Activated CD4-positive, alpha-beta memory T cell treated with anti-CD3 and anti-CD28 coated beads for 36 hours (primary cell): ENCODE data around the gene SERINC3. TPM values are rescaled to one million over a fixed set of nuclear protein-coding genes. Genes with fewer than 3 reads are reported as not detected.
A peak's percentile ranks its signal among the peaks of the same experiment; 100 is the strongest.
"Not testable (repeated sequence)": the region's sequence is repeated elsewhere in the genome, so short reads cannot be mapped to it uniquely, and the experiment has no call there.

Source experiments
- CTCF ChIA-PET: fragments of 350-600 bp; sonication (Branson Sonifier 250); formaldehyde crosslinking; loops from one replicate; lab custom pipeline; 2021; ENCODE audit warnings: antibody characterized with exemption, inconsistent platforms; lab: Charles Lee
- POLR2A ChIA-PET: fragments of 350-600 bp; sonication (Branson Sonifier 250); formaldehyde crosslinking; loops from one replicate; lab custom pipeline; 2021; ENCODE audit warnings: antibody characterized with exemption; lab: Charles Lee
- DNase-seq: peaks from one replicate; pipeline ENCODE4 v3.0.0-alpha.2; 2020
- H3K27ac Mint-ChIP-seq: one replicate; pipeline ENCODE4 v1.8.0; 2021; ENCODE audit warnings: mixed read lengths
- H3K27me3 Mint-ChIP-seq: one replicate; pipeline ENCODE4 v1.8.0; 2021; ENCODE audit warnings: mixed read lengths
- H3K36me3 Mint-ChIP-seq: one replicate; pipeline ENCODE4 v1.8.0; 2021; ENCODE audit warnings: mixed read lengths
- H3K4me1 Mint-ChIP-seq: one replicate; pipeline ENCODE4 v1.8.0; 2021; ENCODE audit warnings: low read depth, mixed read lengths
- H3K4me3 Mint-ChIP-seq: one replicate; pipeline ENCODE4 v1.8.0; 2021; ENCODE audit warnings: mild to moderate bottlenecking, mixed read lengths
- H3K9me3 Mint-ChIP-seq: one replicate; pipeline ENCODE4 v1.8.0; 2021; ENCODE audit warnings: mixed read lengths
- intact Hi-C: fragments of 100-400 bp; cut with micrococcal nuclease; formaldehyde crosslinking; loops from one replicate; pipeline ENCODE4 v1.15.1; 2023
- total RNA-seq, 2 experiments: library from RNA; stranded (reverse); gene quantifications; one replicate each; pipeline ENCODE4 v1.2.3, GENCODE V29; 2021

Gene SERINC3
- total RNA-seq, 2 experiments from 2014 or later = 57.3 to 58.6 TPM

DNA sequence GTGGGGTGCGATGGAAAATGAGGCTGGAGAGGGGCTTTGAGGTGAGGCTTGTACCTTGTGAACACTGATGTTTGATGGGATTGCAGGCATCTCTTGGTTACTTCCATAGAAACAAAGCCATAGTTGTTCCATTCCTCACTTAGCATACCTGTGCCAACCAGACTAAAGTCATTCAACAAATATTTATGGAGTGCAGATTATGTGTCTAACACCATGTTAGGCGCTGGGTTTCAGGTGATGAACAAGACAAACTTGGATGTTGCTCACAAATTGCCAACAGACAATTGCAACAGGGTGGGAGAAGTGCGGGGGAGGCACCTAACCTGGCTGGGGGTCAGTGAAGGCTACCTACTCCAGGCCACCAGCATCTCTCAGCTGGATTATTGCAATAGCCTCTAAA lies 44.7 kb downstream of the SERINC3 start:
- ChIA-PET POLR2A (interaction anchor here (1.1 kb wide), 1 partner anchor 45 kb away, joined by 4 read pairs; the partner anchor contains the start of gene SERINC3), CTCF (interaction anchor here (2.3 kb wide), 1 partner anchor 133 kb away, joined by 18 read pairs; no protein-coding TSS in a partner anchor)
- H3K36me3 Mint-ChIP-seq = peaks cover 9% of the 10 kb centered on the region
- intact Hi-C loops = loop anchor here (2.0 kb wide), 1 partner anchor 46 kb away; the partner anchor contains the start of gene SERINC3
- no peaks in the 10 kb centered on the region for H3K27me3 Mint-ChIP-seq
- H3K9me3 Mint-ChIP-seq = no peaks in the 10 kb centered on the region
- peak overlapping the region; percentile 94 for H3K4me3 Mint-ChIP-seq
- peaks cover 22% of the 10 kb centered on the region for H3K4me1 Mint-ChIP-seq
- DNase-seq = no peak
- peak overlapping the region; percentile 93 for H3K27ac Mint-ChIP-seq

- ChIA-PET POLR2A (interaction anchor here (0.7 to 1.5 kb wide), 11 partner anchors 14 to 266 kb away, joined by 3 to 4 read pairs (median 3); partner anchors contain the start of genes OSER1 and SERINC3), CTCF (interaction anchor here (0.6 to 2.3 kb wide), 10 partner anchors 19 to 364 kb away, joined by 3 to 18 read pairs (median 5); partner anchors contain the start of gene SERINC3)
- intact Hi-C loops = loop anchor here (1.0 to 2.0 kb wide), 4 partner anchors 19 to 135 kb away; partner anchors contain the start of gene SERINC3
- H3K4me3 Mint-ChIP-seq = peak within 1 kb of the TSS; percentile 94
- peak within 1 kb of the TSS; percentile 93 for H3K27ac Mint-ChIP-seq
- no peaks in the 10 kb centered on the region for H3K36me3 Mint-ChIP-seq
- no peaks in the 10 kb centered on the region for H3K9me3 Mint-ChIP-seq
- H3K4me1 Mint-ChIP-seq = peaks cover 22% of the 10 kb centered on the region
- H3K27me3 Mint-ChIP-seq = no peaks in the 10 kb centered on the region
- DNase-seq = peak; percentile 94
Observed at GRCh38 chr20:44475694-44476560, 45.9 kb downstream of the SERINC3 start, which contains the start of gene TTPAL. Gene TTPAL, plus strand, starts transcription at chr20:44475874. Its CDS starts 4,126 bp downstream, at chr20:44480000.

GRCh38 chr20:44475372-44475693 lies 46.5 kb downstream of the SERINC3 start:
- peak overlapping the region; percentile 93 for H3K27ac Mint-ChIP-seq
- DNase-seq = no peak
- CTCF ChIA-PET = interaction anchor here (0.7 to 2.3 kb wide), 9 partner anchors 19 to 259 kb away, joined by 3 to 18 read pairs (median 6); partner anchors contain the start of gene SERINC3
- H3K4me3 Mint-ChIP-seq = peak overlapping the region; percentile 94
- POLR2A ChIA-PET = interaction anchor here (0.7 to 1.5 kb wide), 8 partner anchors 45 to 265 kb away, joined by 3 to 4 read pairs (median 3); partner anchors contain the start of genes OSER1 and SERINC3
- H3K4me1 Mint-ChIP-seq = peaks cover 22% of the 10 kb centered on the region
- no peaks in the 10 kb centered on the region for H3K9me3 Mint-ChIP-seq
- H3K27me3 Mint-ChIP-seq = no peaks in the 10 kb centered on the region
- H3K36me3 Mint-ChIP-seq = no peaks in the 10 kb centered on the region
- intact Hi-C loops = loop anchor here (2.0 kb wide), 2 partner anchors 55 to 135 kb away; no protein-coding TSS in a partner anchor

DNA sequence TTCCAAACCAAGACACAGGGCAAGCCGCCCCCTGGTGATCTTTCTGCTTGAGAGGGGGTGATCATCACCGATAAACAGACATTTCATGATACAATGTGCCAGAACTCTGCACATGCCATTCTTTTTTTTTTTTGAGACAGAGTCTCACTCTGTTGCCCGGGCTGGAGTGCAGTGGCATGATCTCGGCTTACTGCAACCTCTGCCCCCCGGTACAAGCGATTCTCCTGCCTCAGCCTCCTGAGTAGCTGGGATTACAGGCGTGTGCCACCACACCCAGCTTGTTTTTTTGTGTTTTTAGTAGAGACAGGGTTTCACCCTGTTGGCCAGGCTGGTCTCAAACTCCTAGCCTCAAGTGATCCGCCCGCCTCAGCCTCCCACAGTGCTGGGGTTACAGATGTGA lies 49.6 kb downstream of the SERINC3 start:
- H3K4me3 Mint-ChIP-seq, intact Hi-C loops, H3K27me3 Mint-ChIP-seq, H3K36me3 Mint-ChIP-seq, DNase-seq, H3K9me3 Mint-ChIP-seq, H3K27ac Mint-ChIP-seq: not testable (repeated sequence)
- POLR2A ChIA-PET = interaction anchor here (0.7 kb wide), 1 partner anchor 98 kb away, joined by 3 read pairs; no protein-coding TSS in a partner anchor
- peaks cover 19% of the 10 kb centered on the region for H3K4me1 Mint-ChIP-seq
- CTCF ChIA-PET = interaction anchor here (0.6 kb wide), 1 partner anchor 178 kb away, joined by 5 read pairs; no protein-coding TSS in a partner anchor

DNA sequence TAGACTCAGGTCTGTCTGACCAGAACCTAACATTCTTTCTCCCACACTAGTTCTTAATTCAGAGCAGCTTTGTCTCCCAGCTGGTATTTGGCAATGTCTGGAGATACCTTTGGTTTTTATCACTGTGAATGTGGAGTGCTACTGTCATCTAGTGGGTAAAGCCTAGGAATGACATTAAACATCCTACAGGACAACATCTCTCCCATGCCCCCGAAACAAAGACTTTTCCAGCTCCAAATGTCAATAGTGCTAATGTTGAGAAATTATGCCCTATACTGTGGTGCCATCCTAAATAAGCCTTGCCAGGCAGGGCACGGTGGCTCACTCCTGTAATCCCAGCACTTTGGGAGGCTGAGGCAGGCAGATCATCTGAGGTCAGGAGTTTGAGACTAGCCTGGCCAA lies 50.4 kb downstream of the SERINC3 start:
- no peak overlapping the region for H3K4me3 Mint-ChIP-seq
- ChIA-PET CTCF (interaction anchor here (1.2 kb wide), 1 partner anchor 254 kb away, joined by 6 read pairs; no protein-coding TSS in a partner anchor), POLR2A (no interaction called here)

DNA sequence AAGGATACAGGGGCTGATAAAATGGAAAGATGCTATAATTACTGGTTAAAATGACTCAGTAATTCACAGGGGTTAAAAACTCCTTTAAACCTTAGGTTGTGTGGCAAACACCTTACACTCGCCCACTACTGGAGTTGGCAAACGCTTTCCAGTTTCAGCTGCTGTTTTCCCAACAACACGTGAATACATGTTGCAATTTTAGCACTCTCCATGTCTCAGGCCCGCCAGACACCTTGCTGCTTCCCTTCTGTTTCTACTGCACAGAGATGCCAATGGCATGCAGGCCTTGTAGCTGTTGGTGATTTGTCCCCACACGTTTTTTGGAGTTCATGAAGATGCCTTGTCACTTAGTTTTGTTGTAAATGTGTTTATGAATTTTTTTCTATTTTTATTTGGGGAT lies 51.5 kb downstream of the SERINC3 start:
- no peaks in the 10 kb centered on the region for H3K36me3 Mint-ChIP-seq
- peaks cover 6% of the 10 kb centered on the region for H3K4me1 Mint-ChIP-seq
- no peak for DNase-seq
- H3K27ac Mint-ChIP-seq = no peak overlapping the region
- no peak overlapping the region for H3K4me3 Mint-ChIP-seq
- no peaks in the 10 kb centered on the region for H3K9me3 Mint-ChIP-seq
- POLR2A ChIA-PET = no interaction called here
- intact Hi-C loops = no loop called here
- CTCF ChIA-PET = interaction anchor here (0.6 kb wide), 1 partner anchor 141 kb away, joined by 4 read pairs; no protein-coding TSS in a partner anchor
- H3K27me3 Mint-ChIP-seq = peaks cover 2% of the 10 kb centered on the region

More for the DNA sequence above, 50.4 kb downstream of the SERINC3 start:
- Mint-ChIP-seq H3K27me3 (peaks cover 2% of the 10 kb centered on the region), H3K4me1 (peaks cover 11% of the 10 kb centered on the region), H3K9me3 (no peaks in the 10 kb centered on the region), H3K27ac (no peak overlapping the region), H3K36me3 (no peaks in the 10 kb centered on the region)
- intact Hi-C loops = no loop called here
- DNase-seq = no peak

GRCh38 chr20:44468044-44468782 lies 53.7 kb downstream of the SERINC3 start:
- H3K4me1 Mint-ChIP-seq = no peaks in the 10 kb centered on the region
- CTCF ChIA-PET = no interaction called here
- H3K36me3 Mint-ChIP-seq = no peaks in the 10 kb centered on the region

GRCh38 chr20:44467289-44467883 lies 54.5 kb downstream of the SERINC3 start:
- H3K27ac Mint-ChIP-seq = no peak overlapping the region
- CTCF ChIA-PET = no interaction called here
- peaks cover 2% of the 10 kb centered on the region for H3K27me3 Mint-ChIP-seq
- no peaks in the 10 kb centered on the region for H3K36me3 Mint-ChIP-seq
- H3K4me3 Mint-ChIP-seq = no peak overlapping the region
- H3K9me3 Mint-ChIP-seq = no peaks in the 10 kb centered on the region
- POLR2A ChIA-PET = no interaction called here
- no peak for DNase-seq
- intact Hi-C loops = no loop called here
- H3K4me1 Mint-ChIP-seq = no peaks in the 10 kb centered on the region

More at GRCh38 chr20:44468044-44468782, 53.7 kb downstream of the SERINC3 start:
- H3K4me3 Mint-ChIP-seq = no peak overlapping the region
- H3K27ac Mint-ChIP-seq = no peak overlapping the region
- POLR2A ChIA-PET = no interaction called here
- intact Hi-C loops = no loop called here
- peaks cover 2% of the 10 kb centered on the region for H3K27me3 Mint-ChIP-seq
- DNase-seq = no peak
- no peaks in the 10 kb centered on the region for H3K9me3 Mint-ChIP-seq

DNA sequence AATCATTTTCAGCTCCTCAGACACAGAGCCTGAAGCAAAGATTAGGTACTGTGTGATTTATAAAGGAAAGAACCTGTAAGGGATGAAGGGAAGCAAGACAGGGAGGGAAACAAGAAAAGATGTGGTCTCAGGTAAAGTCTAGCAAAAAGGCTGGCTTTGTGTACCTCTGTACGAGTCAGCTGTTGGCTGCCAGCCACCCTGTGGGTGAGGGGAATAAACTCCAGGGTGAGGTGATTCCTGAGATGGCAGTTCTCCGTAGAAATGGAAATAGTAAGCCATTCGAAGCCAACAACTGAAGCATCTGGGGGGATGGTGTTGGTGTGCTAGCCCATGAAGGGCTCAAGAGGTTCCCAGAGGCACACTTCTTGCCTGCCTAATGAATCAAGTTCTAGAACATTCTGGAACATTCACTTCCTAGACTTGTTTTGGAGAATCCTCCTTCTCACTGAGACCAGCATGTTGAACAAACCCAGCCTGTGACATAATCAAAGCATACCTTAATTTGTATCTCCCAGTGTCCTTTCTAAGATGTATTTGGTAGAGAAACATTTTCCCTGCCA lies 56.8 kb downstream of the SERINC3 start:
- no peak for DNase-seq
- Mint-ChIP-seq H3K36me3 (no peaks in the 10 kb centered on the region), H3K27me3 (peaks cover 2% of the 10 kb centered on the region), H3K9me3 (no peaks in the 10 kb centered on the region), H3K4me3 (no peak overlapping the region), H3K27ac (no peak overlapping the region), H3K4me1 (no peaks in the 10 kb centered on the region)
- intact Hi-C loops = no loop called here
- ChIA-PET CTCF (no interaction called here), POLR2A (no interaction called here)

- Mint-ChIP-seq H3K27me3 (peaks cover 2% of the 10 kb centered on the region), H3K9me3 (no peaks in the 10 kb centered on the region), H3K4me3 (no peak overlapping the region), H3K27ac (no peak overlapping the region), H3K36me3 (no peaks in the 10 kb centered on the region), H3K4me1 (no peaks in the 10 kb centered on the region)
- ChIA-PET POLR2A (no interaction called here), CTCF (no interaction called here)
- intact Hi-C loops = loop anchor here (5.0 kb wide), 1 partner anchor 252 kb away; the partner anchor contains the start of gene OSER1
- DNase-seq = no peak
Observed at GRCh38 chr20:44464514-44464913, 57.4 kb downstream of the SERINC3 start.

DNA sequence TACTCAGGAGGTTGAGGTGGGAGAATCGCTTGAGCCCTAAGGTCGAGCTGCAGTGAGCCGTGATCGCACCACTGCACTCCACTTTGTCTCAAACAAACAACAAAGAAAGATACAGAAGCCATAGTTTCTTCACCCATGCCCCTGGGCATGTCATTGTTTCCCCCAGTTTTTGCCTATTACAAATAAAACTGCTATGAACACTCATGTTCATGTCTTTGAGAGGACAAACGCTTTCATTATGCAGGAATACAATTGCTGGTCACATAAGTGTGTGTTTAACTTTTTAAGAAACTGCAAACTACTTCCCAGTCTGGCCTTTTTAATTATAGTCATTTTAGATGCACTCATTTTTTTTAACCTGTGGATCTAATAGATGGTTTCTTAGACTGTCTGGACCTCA lies 58.4 kb downstream of the SERINC3 start:
- DNase-seq = no peak
- ChIA-PET POLR2A (no interaction called here), CTCF (no interaction called here)
- Mint-ChIP-seq H3K27me3 (peaks cover 2% of the 10 kb centered on the region), H3K9me3 (no peaks in the 10 kb centered on the region), H3K4me1 (no peaks in the 10 kb centered on the region), H3K27ac (no peak overlapping the region), H3K4me3 (no peak overlapping the region), H3K36me3 (no peaks in the 10 kb centered on the region)
- intact Hi-C loops = loop anchor here (5.0 kb wide), 1 partner anchor 251 kb away; the partner anchor contains the start of gene OSER1
